ENCODE measurements around the gene PTGFRN.

- TF ChIP-seq CTCF (conservative IDR thresholded peaks at IDR 0.05; ENCODE audit: low read depth, low read length): no peak
- TF ChIP-seq CEBPB (IDR thresholded peaks at IDR 0.05; ENCODE audit: low read depth, low read length): no peak
- TF ChIP-seq NFE2L2 (IDR thresholded peaks at IDR 0.05; ENCODE audit: low read depth, low read length): no peak
- TF ChIP-seq BHLHE40 (IDR thresholded peaks at IDR 0.05; ENCODE audit: low read depth, low read length): no peak
- no peak for TF ChIP-seq USF2 (IDR thresholded peaks at IDR 0.05; ENCODE audit: low read depth, low read length)
- no peak for TF ChIP-seq MAFK (IDR thresholded peaks at IDR 0.05; ENCODE audit: low read depth, low read length)
- TF ChIP-seq ELK1 (IDR thresholded peaks at IDR 0.05; ENCODE audit: borderline replicate concordance, low read depth, low read length): no peak
- TF ChIP-seq FOS (IDR thresholded peaks at IDR 0.05; ENCODE audit: low read depth, low read length): no peak
- no peak for TF ChIP-seq POLR2A (IDR thresholded peaks at IDR 0.05; ENCODE audit: low read depth, low read length)
- no peak for TF ChIP-seq RFX5 (IDR thresholded peaks at IDR 0.05; ENCODE audit: low read depth, low read length)
These were observed 33.7 kb downstream of the PTGFRN start for GRCh38 chr1:116943438-116943837.
